Liver (tissue), 3 donors: ENCODE measurements around the gene TMPRSS2.

Experiments used
- ATF3 ChIP-seq: IDR thresholded peaks from 2 replicates; pipeline ENCODE4 v1.6.1; 2016; ENCODE audit warnings: antibody characterized with exemption
- CTCF ChIP-seq: fragments of 150-350 bp; IDR thresholded peaks from 2 replicates; pipeline ENCODE4 v1.5.1; 2017; ENCODE audit warnings: improper control_type of control experiment, low read depth, low read length; ENCODE audit not compliant: missing input control
- EGR1 ChIP-seq, 2 donors: IDR thresholded peaks; 2 replicates each; pipeline ENCODE4 v1.6.1; 2016 to 2018; ENCODE audit warnings: antibody characterized with exemption in 2 of 2, low read depth in 2 of 2
- FOXA1 ChIP-seq: IDR thresholded peaks from 2 replicates; pipeline ENCODE4 v1.6.1; 2016; ENCODE audit warnings: antibody characterized with exemption
- GABPA ChIP-seq, 2 donors: IDR thresholded peaks in 1 of 2; conservative IDR thresholded peaks in 1 of 2; 2 replicates each; pipeline ENCODE4 v1.6.1; 2016; ENCODE audit warnings: antibody characterized with exemption in 2 of 2, mild to moderate bottlenecking in 1 of 2, moderate library complexity in 1 of 2
- JUND ChIP-seq, 2 donors: IDR thresholded peaks; 2 replicates each; pipeline ENCODE4 v1.6.1; 2016; ENCODE audit warnings: antibody characterized with exemption in 2 of 2
- MAX ChIP-seq: IDR thresholded peaks from 2 replicates; pipeline ENCODE4 v1.6.1; 2016; ENCODE audit warnings: antibody characterized with exemption
- NR2F2 ChIP-seq: IDR thresholded peaks from 2 replicates; pipeline ENCODE4 v1.6.1; 2016; ENCODE audit warnings: antibody characterized with exemption
- REST ChIP-seq: IDR thresholded peaks from 2 replicates; pipeline ENCODE4 v1.6.1; 2016; ENCODE audit warnings: antibody characterized with exemption, mild to moderate bottlenecking
- TAF1 ChIP-seq: conservative IDR thresholded peaks from 2 replicates; pipeline ENCODE4 v1.6.1; 2016; ENCODE audit warnings: antibody characterized with exemption, mild to moderate bottlenecking
- YY1 ChIP-seq: IDR thresholded peaks from 2 replicates; pipeline ENCODE4 v1.6.1; 2016; ENCODE audit warnings: antibody characterized with exemption, mild to moderate bottlenecking
- ZBTB33 ChIP-seq: IDR thresholded peaks from 2 replicates; pipeline ENCODE4 v1.6.1; 2016; ENCODE audit warnings: antibody characterized with exemption
- donor health status: healthy.
- donor health status: healthy.

- TF ChIP-seq CTCF = no peak
- no peak for TF ChIP-seq NR2F2
- no peak for TF ChIP-seq YY1
- TF ChIP-seq ZBTB33 = no peak
- no peak for TF ChIP-seq TAF1
- TF ChIP-seq MAX = no peak
- no peak for TF ChIP-seq EGR1 (IDR thresholded peaks at IDR 0.05; ENCODE audit: low read depth in 2 of 2)
- TF ChIP-seq FOXA1 = no peak
- TF ChIP-seq ATF3 = no peak
- TF ChIP-seq REST = no peak
- no peak for TF ChIP-seq GABPA (IDR thresholded peaks at IDR 0.05 in 1 of 2, conservative IDR thresholded peaks at IDR 0.05 in 1 of 2)
- TF ChIP-seq JUND (IDR thresholded peaks at IDR 0.05) = no peak
Observed at GRCh38 chr21:41459884-41460534, 47.9 kb downstream of the TMPRSS2 start.
